Left renal cortex interstitium (tissue), 4 donors: ENCODE data around the gene NUSAP1. TPM values are rescaled to one million over a fixed set of nuclear protein-coding genes. Genes with fewer than 3 reads are reported as not detected.
"Not testable (repeated sequence)": the region's sequence is repeated elsewhere in the genome, so short reads cannot be mapped to it uniquely, and the experiment has no call there.

Experiments
- DNase-seq, 4 donors: peaks; one replicate each; pipeline ENCODE4 v3.0.0-alpha.2; 2013; ENCODE audit warnings: low read depth in 4 of 4, low spot score in 2 of 4, missing footprints in 1 of 4
- polyA plus RNA-seq, 4 donors: library from polyadenylated mRNA; unstranded; fragments of 120-200 nt; gene quantifications; one replicate each; pipeline ENCODE4 v1.2.1, GENCODE V29; 2013; ENCODE audit not compliant: insufficient read length in 4 of 4

The NUSAP1 gene, protein sequence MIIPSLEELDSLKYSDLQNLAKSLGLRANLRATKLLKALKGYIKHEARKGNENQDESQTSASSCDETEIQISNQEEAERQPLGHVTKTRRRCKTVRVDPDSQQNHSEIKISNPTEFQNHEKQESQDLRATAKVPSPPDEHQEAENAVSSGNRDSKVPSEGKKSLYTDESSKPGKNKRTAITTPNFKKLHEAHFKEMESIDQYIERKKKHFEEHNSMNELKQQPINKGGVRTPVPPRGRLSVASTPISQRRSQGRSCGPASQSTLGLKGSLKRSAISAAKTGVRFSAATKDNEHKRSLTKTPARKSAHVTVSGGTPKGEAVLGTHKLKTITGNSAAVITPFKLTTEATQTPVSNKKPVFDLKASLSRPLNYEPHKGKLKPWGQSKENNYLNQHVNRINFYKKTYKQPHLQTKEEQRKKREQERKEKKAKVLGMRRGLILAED
- polyA plus RNA-seq: 10 to 100 TPM; 91.6 to 95.3 (median 94.5) TPM

DNA sequence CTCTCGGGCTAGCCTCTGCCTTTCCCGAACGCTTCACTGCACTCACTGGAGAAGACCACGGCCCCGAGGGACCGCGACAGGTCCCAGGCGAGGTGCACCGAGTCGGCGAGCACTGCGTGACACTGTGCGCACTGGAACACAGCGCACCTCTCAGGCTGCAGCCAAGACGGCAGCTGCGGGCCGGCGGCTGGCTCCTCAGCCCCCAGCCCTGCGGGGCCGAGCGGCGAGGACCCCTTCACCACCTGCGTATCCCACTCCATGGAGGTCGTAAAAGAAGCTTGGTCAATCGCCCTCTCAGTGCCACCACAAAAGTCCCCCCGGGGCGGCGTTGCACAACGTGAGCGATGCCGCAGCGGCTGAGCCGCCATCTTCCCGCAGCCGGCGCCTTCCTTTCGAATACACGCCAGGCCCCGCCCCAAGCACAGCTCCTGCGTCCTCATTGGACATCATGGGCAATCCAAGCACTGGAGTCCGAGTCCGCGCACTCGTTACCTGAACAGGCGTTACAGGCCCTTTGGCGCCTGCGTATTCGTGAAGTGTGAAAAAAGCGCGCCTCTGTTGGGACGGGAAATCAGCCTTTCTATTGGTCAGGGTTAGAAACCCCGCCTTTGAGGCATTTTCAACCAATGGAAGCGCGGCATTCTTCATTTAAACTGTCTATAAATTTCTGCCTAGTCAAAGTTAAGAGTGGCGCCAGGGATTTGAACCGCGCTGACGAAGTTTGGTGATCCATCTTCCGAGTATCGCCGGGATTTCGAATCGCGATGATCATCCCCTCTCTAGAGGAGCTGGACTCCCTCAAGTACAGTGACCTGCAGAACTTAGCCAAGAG lies at the start of gene NUSAP1, which contains the start of gene OIP5:
NUSAP1 (plus strand) TSS at position 688 of the 832 bp plus-strand sequence; CDS start at position 765, 77 bp downstream.
OIP5 (minus strand) TSS at position 398 of the 832 bp plus-strand sequence; CDS start at position 368, 30 bp downstream.
- peak; percentile 96 to 100 (median 98) for DNase-seq

DNA sequence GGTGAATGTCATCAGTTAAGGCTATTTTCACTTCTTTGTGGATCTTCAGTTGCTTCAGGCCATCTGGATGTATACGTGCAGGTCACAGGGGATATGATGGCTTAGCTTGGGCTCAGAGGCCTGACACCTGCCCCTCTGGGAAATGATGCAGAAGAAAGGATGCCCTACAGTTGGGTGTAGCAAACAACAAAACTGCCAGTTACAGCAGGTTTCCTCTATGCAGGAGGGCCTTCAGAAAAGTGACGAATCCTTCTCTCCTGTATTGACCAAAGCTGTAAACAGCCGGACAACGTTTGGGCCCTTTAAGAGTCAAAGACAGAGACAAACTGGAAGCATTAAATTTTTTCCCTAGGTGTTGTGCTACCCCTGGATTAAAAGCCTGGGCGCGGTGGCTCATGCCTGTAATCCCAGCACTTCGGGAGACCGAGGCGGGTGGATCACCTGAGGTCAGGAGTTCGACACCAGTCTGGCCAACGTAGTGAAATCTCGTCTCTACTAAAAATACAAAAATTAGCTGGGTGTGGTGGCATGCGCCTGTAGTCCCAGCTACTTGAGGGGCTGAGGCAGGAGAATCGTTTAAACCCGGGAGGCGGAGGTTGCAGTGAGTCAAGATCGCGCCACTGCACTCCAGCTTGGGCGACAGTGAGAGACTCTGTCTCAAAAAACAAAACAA lies 49.6 kb upstream of the NUSAP1 start:
- DNase-seq: not testable (repeated sequence)

- peak; percentile 96 to 99 (median 97) for DNase-seq
Measured at GRCh38 chr15:41283653-41284426, 48.8 kb upstream of the NUSAP1 start.

DNA sequence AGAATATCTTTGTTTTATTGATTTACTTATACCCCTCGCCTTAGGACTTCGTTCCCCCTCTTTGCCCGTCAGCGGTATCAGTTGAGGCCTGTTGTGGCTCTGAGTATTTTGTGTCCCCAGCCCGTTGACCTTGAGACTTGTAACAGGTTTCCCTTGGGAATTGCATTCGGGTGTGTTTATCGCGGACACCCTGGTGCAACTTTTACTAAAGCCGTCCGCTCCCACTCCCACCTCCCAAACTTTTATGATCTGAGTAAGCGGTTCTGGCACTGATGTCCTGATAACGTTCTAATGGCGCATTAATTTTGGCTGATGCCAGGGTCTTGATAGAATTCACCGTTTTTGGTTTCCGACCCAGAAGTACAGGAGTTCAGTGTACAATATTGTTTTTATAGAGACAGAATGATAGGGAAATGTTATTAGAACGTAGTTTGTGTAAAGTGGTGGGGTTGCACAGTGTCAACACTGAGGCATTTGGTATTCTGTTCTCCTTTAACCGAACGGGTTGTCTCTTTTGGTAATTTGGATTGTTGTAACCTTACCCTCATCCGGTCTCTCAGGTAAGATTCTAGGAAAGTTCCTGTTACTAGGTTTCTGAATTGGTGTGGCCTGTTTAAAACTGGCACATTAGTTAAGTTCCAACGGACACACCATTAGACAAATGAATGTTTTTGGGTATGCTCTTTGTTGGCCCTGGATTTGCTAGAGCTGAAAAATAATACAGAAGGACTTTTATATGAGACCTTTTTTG lies 48.1 kb upstream of the NUSAP1 start:
- DNase-seq: peak in 2 of 4 donors; percentile 26 to 36

DNA sequence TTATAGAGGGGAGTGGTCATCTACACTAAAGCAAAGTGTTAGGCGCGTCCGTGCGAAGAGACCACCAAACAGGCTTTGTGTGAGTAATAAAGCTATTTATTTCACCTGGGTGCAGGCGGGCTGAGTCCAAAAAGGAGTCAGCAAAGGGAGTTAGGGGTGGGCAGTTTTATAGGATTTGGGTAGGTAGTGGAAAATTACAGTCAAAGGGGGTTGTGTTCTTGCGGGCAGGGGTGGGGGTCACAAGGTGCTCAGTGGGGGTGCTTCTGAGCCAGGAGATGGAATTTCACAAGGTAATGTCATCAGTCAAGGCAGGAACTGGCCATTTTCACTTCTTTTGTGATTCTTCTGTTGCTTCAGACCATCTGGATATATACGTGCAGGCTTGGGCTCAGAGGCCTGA lies 47.4 kb upstream of the NUSAP1 start:
- no peak for DNase-seq

GRCh38 chr15:41286665-41287333 lies 45.9 kb upstream of the NUSAP1 start:
- no peak for DNase-seq

GRCh38 chr15:41288464-41288863 lies 44.2 kb upstream of the NUSAP1 start:
- DNase-seq: no peak

GRCh38 chr15:41289953-41290352 lies 42.7 kb upstream of the NUSAP1 start:
- DNase-seq: no peak

DNA sequence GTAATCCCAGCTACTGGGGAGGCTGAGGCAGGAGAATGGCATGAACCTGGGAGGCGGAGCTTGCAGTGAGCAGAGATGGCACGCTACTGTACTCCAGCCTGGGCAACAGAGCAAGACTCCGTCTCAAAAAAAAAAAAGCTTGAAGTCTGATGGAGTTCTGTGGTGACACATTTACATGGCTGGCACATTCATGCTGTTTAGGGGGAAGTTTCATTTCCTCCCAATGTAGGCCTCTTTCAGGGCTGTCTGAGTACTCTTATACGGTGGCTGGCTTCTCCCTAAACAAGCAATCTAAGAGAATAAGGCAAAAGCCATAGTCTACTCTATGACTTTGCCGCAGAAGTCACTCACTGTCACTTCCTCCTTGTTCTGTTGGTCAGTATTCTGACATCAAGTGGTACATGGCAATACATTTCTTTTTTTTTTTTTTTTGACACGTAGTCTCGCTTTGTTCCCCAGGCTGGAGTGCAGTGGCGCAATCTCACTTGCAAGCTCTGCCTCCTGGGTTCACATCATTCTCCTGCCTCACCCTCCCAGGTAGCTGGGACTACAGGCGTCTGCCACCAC lies 41.5 kb upstream of the NUSAP1 start:
- DNase-seq: no peak

DNA sequence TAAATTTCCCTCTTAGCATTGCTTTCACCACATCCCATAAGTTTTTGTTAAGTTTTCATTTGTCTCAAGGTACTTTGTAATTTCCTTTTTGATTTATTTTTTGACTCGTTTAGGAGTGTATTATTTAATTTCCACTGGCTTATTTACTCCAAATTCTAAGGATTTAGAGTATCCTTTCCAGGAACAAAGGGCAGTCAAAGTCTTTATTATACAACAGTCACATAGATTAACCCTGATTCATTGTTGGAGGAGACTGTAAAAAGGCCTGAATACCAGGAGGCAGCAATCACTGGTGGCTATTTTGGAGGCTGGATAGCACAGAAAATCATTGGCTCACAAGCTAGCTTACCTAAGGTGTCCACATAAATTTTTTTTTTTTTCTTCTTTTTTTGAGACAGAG lies 40.2 kb upstream of the NUSAP1 start:
- DNase-seq: no peak

GRCh38 chr15:41301139-41301538 lies 31.5 kb upstream of the NUSAP1 start:
- not testable (repeated sequence) for DNase-seq

DNA sequence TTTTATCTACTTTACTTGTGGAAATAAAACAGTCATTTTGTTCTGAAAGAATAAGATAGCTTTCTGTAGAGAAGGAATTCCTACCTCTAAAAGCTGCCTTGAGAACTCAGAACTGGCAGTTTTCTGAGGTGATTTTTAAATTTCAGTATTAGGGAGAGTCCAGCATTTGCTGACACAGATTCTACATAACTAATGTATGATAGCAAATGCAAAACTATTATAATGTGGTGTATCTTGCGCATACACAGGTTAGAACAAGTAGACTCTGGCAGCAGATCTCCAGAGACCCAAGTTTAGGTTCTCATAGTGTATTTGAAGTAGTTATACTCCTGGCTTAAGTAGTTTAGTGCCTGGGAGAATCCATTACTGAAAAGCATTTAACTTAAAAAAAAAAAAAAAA lies 31.1 kb upstream of the NUSAP1 start:
- no peak for DNase-seq

DNA sequence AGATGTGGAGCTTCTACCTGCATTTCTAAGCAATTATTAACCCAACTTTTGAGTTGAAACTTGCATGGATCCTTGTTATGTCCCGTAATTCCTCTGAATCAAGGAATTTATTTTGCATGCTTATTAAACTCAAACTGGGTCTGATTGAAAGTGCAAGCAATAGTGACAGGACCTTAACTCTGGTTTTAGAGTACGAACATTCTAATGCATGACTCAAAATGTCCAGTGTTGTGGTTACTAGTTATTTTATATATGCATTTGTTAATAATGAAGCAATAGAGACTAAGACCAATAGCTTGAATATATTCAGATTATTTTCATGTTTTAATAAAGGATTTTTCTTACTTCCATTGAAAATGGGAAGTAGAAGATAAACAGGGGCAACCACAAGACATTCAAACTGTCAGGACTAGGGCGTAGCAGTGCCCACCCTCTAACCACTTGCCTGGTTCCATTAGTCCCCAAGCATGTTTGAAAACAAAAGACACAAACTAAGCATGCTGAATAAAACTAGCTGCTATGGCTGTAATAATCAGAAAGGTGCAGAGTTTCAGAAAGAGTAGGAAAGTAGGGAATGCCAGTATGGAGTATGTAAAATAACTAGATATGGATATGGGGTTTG lies 28.4 kb upstream of the NUSAP1 start:
- no peak for DNase-seq

- DNase-seq: no peak
Measured at GRCh38 chr15:41307679-41308078, 25.0 kb upstream of the NUSAP1 start.

DNA sequence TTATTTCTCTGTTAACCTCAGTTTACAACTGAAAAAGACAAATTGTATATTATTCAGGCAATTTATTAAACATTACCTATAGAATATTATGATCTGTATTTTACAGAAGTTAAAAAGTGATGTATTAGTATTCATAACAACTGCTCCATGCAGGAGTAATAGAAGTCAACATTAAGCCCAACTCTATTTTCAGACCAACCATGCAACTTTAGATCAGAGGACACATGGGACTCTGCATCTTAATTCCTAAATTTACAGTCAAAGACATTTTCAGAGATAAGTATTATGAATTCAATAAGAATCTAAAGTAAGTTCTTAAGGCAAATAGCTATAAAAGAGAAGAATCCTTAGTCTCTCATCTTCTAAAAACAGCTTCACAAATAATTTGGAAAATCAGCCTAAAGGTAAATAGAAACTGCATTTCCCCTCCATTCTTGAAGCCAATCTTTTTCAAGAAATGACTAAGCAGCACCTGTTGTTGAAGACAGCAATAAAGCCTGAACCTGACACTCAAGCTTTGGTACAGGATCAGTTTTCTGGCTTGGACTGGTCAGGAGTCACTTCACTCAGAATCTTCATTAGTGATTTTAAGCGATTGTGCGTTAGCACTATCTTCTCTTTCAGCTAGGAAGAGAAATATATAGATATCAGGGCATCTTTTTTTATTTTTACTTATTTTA lies 23.3 kb upstream of the NUSAP1 start:
- DNase-seq: no peak

GRCh38 chr15:41320805-41321330 lies 11.8 kb upstream of the NUSAP1 start:
- DNase-seq: not testable (repeated sequence)

- no peak for DNase-seq
Measured at GRCh38 chr15:41323611-41324010, 9.1 kb upstream of the NUSAP1 start.
